HepG2 (cell line): Measurements from ENCODE around the gene HINT1. TPM values are rescaled to one million over a fixed set of nuclear protein-coding genes. Genes with fewer than 3 reads are reported as not detected.

Source experiments
- CBFB ChIP-seq: sonication (generic); formaldehyde crosslinking; IDR thresholded peaks from 2 replicates; pipeline ENCODE4 v1.4.0; 2020; ENCODE audit warnings: missing genetic modification reagents
- HNRNPL ChIP-seq: fragments of 200-400 bp; formaldehyde crosslinking; IDR thresholded peaks from 2 replicates; pipeline ENCODE4 v1.6.1; 2017; ENCODE audit warnings: mild to moderate bottlenecking, low read depth, low read length
- ISL2 ChIP-seq: sonication (generic); formaldehyde crosslinking; IDR thresholded peaks from 2 replicates; pipeline ENCODE4 v1.5.0; 2020; ENCODE audit warnings: missing genetic modification reagents
- KDM1A ChIP-seq: IDR thresholded peaks from 2 replicates; pipeline ENCODE4 v1.6.1; 2016; ENCODE audit warnings: missing compliant biosample characterization
- KLF15 ChIP-seq: sonication (generic); formaldehyde crosslinking; IDR thresholded peaks from 2 replicates; pipeline ENCODE4 v1.8.1; 2023; ENCODE audit warnings: borderline replicate concordance, mild to moderate bottlenecking, inconsistent platforms, missing genetic modification reagents, mixed read lengths
- MIER3 ChIP-seq: IDR thresholded peaks from 2 replicates; pipeline ENCODE4 v1.6.1; 2016; ENCODE audit warnings: missing compliant biosample characterization, borderline replicate concordance
- MYNN ChIP-seq: sonication (generic); formaldehyde crosslinking; IDR thresholded peaks from 2 replicates; pipeline ENCODE4 v1.4.0; 2020; ENCODE audit warnings: mild to moderate bottlenecking, low read depth, missing genetic modification reagents
- NFE2 ChIP-seq: sonication (generic); formaldehyde crosslinking; IDR thresholded peaks from 2 replicates; pipeline ENCODE4 v1.4.0; 2020; ENCODE audit warnings: missing genetic modification reagents
- SAFB2 ChIP-seq: sonication (generic); formaldehyde crosslinking; IDR thresholded peaks from 2 replicates; pipeline ENCODE4 v1.5.1; 2020; ENCODE audit warnings: missing genetic modification reagents, low read depth, mild to moderate bottlenecking, borderline replicate concordance
- SAP130 ChIP-seq: IDR thresholded peaks from 2 replicates; pipeline ENCODE4 v1.6.1; 2016; ENCODE audit warnings: low read depth
- SMAD1 ChIP-seq: sonication (generic); formaldehyde crosslinking; IDR thresholded peaks from 2 replicates; pipeline ENCODE4 v1.4.0; 2020; ENCODE audit warnings: missing genetic modification reagents, low read depth, mild to moderate bottlenecking, borderline replicate concordance
- SMC3 ChIP-seq: IDR thresholded peaks from 2 replicates; pipeline ENCODE4 v1.6.1; 2011; ENCODE audit warnings: low read length, improper control_type of control experiment
- TARDBP ChIP-seq: sonication (generic); formaldehyde crosslinking; IDR thresholded peaks from 2 replicates; pipeline ENCODE4 v1.8.0; 2022; ENCODE audit warnings: mild to moderate bottlenecking, missing genetic modification reagents
- ZNF329 ChIP-seq: sonication (generic); formaldehyde crosslinking; IDR thresholded peaks from 2 replicates; pipeline ENCODE4 v1.9.0; 2021; ENCODE audit warnings: low read depth, mild to moderate bottlenecking, missing genetic modification reagents
- ZNF432 ChIP-seq: sonication (generic); formaldehyde crosslinking; IDR thresholded peaks from 2 replicates; pipeline ENCODE4 v1.5.0; 2020; ENCODE audit warnings: missing genetic modification reagents, mild to moderate bottlenecking, borderline replicate concordance
- ZNF770 ChIP-seq: sonication (generic); formaldehyde crosslinking; IDR thresholded peaks from 2 replicates; pipeline ENCODE4 v1.5.0; 2020; ENCODE audit warnings: mild to moderate bottlenecking, missing genetic modification reagents
- ZNF788 ChIP-seq: sonication (generic); formaldehyde crosslinking; IDR thresholded peaks from 2 replicates; pipeline ENCODE4 v1.5.0; 2020; ENCODE audit warnings: mild to moderate bottlenecking, missing genetic modification reagents, borderline replicate concordance
- polyA plus RNA-seq, 8 experiments: library from polyadenylated mRNA; depleted of rRNA in 3 of 8; stranded (reverse) in 7 of 8; unstranded in 1 of 8; fragments of >200 nt; fragmentation: Illumina TruSeq in 4 of 8; extraction: Trizol in 4 of 8; gene quantifications; 2 replicates each; pipeline versions ENCODE4 v1.2.1 to v1.2.3, GENCODE V29; 2011 to 2016; ENCODE audit warnings: low read depth in 4 of 8, missing spikeins in 1 of 8, mixed read lengths in 1 of 8; ENCODE audit not compliant: insufficient read depth in 1 of 8
- total RNA-seq, 5 experiments: library from RNA; depleted of rRNA; stranded (reverse); fragments of >200 nt; fragmentation: Illumina TruSeq; extraction: Trizol; gene quantifications; 2 replicates each; pipeline ENCODE4 v1.2.3, GENCODE V29; 2016; ENCODE audit warnings: low read depth in 1 of 5
- TF ChIP-seq, protein P1 (sequence below): IDR thresholded peaks from 2 replicates; pipeline ENCODE4 v1.6.1; 2012; ENCODE audit warnings: low read length, improper control_type of control experiment
- TF ChIP-seq, protein P2 (sequence below): sonication (generic); formaldehyde crosslinking; IDR thresholded peaks from 2 replicates; pipeline ENCODE4 v1.8.1; 2023; ENCODE audit warnings: mild to moderate bottlenecking, moderate library complexity, missing genetic modification reagents
- TF ChIP-seq, protein P3 (sequence below): sonication (generic); formaldehyde crosslinking; IDR thresholded peaks from 2 replicates; pipeline ENCODE4 v1.5.0; 2020; ENCODE audit warnings: mild to moderate bottlenecking, missing genetic modification reagents

Gene HINT1
- total and polyA plus RNA-seq, 2 of the 13 experiments (the other 11 are each of a cell fraction or from before 2014, with no cell fraction given) = 428 to 997 TPM

DNA sequence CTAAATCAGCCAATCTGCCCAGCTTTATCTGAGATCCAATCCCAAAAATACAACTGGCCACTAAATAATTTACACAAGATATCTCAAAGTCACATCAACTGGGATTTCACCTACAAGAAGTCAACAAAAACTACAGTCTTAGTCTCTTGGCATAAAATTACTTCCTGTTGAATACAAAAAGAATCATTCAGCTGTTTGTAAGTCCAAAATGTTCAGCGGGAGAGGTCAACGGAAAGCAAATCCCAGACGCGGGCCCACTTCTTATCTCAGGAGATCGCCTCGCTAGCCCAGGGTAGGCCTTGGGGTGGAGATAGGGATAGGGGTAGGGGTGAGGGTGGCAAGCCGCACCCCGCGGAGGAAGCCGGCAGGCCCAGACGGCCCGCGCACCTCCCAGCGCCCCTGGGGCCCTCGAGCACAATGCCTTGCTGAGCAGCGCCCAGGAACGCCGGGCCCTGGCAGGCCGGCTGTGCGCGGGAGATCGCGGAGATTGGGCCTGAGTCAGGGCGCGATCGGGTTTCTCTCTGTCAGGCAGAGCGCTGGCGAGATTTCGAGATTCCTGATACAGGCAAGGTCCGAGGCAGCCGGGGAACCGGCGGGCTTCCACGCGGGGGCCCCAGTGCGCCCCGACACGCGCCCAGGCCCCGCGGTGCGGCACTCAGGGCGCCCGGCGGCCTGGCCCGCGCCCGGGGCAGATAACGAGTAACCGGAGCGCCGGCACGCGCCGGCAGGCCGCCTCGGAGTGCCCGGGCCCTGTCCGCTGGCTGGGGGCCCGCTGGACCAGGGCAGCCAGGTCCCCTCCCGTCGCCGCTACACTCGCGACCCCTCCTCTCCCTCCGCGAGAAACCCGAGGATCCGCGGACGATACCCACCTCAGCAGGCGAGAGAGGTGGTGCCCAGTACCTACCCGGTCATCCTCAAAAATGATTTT is 601 bp downstream of the HINT1 start (continued):
- TF ChIP-seq ZNF432 (CRISPR knock-in tag) = no peak
- no peak; the same call in 1 of the 2 replicates for TF ChIP-seq NFE2
- no peak for TF ChIP-seq SMC3
- no peak; the same call in 1 of the 2 replicates for TF ChIP-seq SAP130 (CRISPR knock-in tag)
- TF ChIP-seq, protein P1, sequence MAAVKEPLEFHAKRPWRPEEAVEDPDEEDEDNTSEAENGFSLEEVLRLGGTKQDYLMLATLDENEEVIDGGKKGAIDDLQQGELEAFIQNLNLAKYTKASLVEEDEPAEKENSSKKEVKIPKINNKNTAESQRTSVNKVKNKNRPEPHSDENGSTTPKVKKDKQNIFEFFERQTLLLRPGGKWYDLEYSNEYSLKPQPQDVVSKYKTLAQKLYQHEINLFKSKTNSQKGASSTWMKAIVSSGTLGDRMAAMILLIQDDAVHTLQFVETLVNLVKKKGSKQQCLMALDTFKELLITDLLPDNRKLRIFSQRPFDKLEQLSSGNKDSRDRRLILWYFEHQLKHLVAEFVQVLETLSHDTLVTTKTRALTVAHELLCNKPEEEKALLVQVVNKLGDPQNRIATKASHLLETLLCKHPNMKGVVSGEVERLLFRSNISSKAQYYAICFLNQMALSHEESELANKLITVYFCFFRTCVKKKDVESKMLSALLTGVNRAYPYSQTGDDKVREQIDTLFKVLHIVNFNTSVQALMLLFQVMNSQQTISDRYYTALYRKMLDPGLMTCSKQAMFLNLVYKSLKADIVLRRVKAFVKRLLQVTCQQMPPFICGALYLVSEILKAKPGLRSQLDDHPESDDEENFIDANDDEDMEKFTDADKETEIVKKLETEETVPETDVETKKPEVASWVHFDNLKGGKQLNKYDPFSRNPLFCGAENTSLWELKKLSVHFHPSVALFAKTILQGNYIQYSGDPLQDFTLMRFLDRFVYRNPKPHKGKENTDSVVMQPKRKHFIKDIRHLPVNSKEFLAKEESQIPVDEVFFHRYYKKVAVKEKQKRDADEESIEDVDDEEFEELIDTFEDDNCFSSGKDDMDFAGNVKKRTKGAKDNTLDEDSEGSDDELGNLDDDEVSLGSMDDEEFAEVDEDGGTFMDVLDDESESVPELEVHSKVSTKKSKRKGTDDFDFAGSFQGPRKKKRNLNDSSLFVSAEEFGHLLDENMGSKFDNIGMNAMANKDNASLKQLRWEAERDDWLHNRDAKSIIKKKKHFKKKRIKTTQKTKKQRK = no peak
- TF ChIP-seq SMAD1 (CRISPR knock-in tag) = no peak
- no peak for TF ChIP-seq TARDBP (CRISPR knock-in tag)
- TF ChIP-seq CBFB (CRISPR knock-in tag) = no peak
- peak; percentile 33 for TF ChIP-seq ISL2 (CRISPR knock-in tag)
- TF ChIP-seq ZNF329 (CRISPR knock-in tag) = no peak
- no peak for TF ChIP-seq MYNN (CRISPR knock-in tag)
- TF ChIP-seq KDM1A (CRISPR knock-in tag) = no peak
- 0 out of 2 replicates have a peak, but pooled peaks have one; percentile 6 for TF ChIP-seq ZNF788
- no peak for TF ChIP-seq MIER3 (CRISPR knock-in tag)
- TF ChIP-seq ZNF770 (CRISPR knock-in tag) = no peak; the same call in 1 of the 2 replicates
- TF ChIP-seq, protein P2, sequence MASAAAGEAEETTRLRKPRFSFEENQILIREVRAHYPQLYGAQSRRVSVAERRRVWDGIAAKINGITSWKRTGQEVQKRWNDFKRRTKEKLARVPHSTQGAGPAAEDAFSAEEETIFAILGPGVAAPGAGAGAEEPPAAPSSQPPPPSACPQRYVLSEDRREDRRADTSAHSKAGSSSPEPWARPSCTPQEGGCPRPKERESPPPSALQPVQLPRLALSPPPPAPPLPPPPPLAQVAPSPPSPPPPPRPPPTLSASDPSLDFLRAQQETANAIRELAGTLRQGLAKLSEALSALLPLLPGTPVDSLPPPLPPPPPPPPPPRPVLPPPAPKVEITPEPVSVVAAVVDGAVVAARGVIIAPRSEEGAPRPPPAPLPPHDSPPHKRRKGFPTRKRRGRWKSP (CRISPR knock-in tag) = no peak
- TF ChIP-seq SAFB2 = no peak; the same call in 1 of the 2 replicates
- no peak for TF ChIP-seq KLF15 (CRISPR knock-in tag)
- TF ChIP-seq, protein P3, sequence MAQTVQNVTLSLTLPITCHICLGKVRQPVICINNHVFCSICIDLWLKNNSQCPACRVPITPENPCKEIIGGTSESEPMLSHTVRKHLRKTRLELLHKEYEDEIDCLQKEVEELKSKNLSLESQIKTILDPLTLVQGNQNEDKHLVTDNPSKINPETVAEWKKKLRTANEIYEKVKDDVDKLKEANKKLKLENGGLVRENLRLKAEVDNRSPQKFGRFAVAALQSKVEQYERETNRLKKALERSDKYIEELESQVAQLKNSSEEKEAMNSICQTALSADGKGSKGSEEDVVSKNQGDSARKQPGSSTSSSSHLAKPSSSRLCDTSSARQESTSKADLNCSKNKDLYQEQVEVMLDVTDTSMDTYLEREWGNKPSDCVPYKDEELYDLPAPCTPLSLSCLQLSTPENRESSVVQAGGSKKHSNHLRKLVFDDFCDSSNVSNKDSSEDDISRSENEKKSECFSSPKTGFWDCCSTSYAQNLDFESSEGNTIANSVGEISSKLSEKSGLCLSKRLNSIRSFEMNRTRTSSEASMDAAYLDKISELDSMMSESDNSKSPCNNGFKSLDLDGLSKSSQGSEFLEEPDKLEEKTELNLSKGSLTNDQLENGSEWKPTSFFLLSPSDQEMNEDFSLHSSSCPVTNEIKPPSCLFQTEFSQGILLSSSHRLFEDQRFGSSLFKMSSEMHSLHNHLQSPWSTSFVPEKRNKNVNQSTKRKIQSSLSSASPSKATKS (CRISPR knock-in tag) = no peak; the same call in 1 of the 2 replicates
- TF ChIP-seq HNRNPL = peak; percentile 54; the same call in 1 of the 2 replicates
